HepG2 (cell line): ENCODE results near the gene CTSW. TPM values are rescaled to one million over a fixed set of nuclear protein-coding genes. Genes with fewer than 3 reads are reported as not detected.

Source experiments
- CBX5 ChIP-seq: sonication (generic); formaldehyde crosslinking; IDR thresholded peaks from 2 replicates; pipeline ENCODE4 v1.4.0; 2020; ENCODE audit warnings: missing genetic modification reagents, borderline replicate concordance
- CHD4 ChIP-seq: fragments of 200-600 bp; sonication (generic); IDR thresholded peaks from 2 replicates; pipeline ENCODE4 v1.7.0; 2017; ENCODE audit warnings: mild to moderate bottlenecking, low read length, borderline replicate concordance
- ERF ChIP-seq: IDR thresholded peaks from 2 replicates; pipeline ENCODE4 v1.6.1; 2018; ENCODE audit warnings: missing biosample characterization, missing genetic modification reagents
- GATAD1 ChIP-seq: IDR thresholded peaks from 2 replicates; pipeline ENCODE4 v1.6.1; 2016; ENCODE audit warnings: missing genetic modification reagents, missing compliant biosample characterization
- KLF15 ChIP-seq: sonication (generic); formaldehyde crosslinking; IDR thresholded peaks from 2 replicates; pipeline ENCODE4 v1.8.1; 2023; ENCODE audit warnings: borderline replicate concordance, mild to moderate bottlenecking, inconsistent platforms, missing genetic modification reagents, mixed read lengths
- LRRFIP1 ChIP-seq: sonication (generic); formaldehyde crosslinking; conservative IDR thresholded peaks from 2 replicates; pipeline ENCODE4 v1.4.0; 2020; ENCODE audit warnings: missing genetic modification reagents
- PHB2 ChIP-seq: fragments of 450-650 bp; IDR thresholded peaks from 2 replicates; pipeline ENCODE4 v1.6.1; 2018; ENCODE audit not compliant: partially characterized antibody
- RARA ChIP-seq: IDR thresholded peaks from 2 replicates; pipeline ENCODE4 v1.6.1; 2016; ENCODE audit warnings: missing genetic modification reagents, missing compliant biosample characterization
- RFXANK ChIP-seq: IDR thresholded peaks from 2 replicates; pipeline ENCODE4 v1.6.1; 2016
- ZBTB34 ChIP-seq: sonication (generic); formaldehyde crosslinking; IDR thresholded peaks from 2 replicates; pipeline ENCODE4 v1.8.0; 2022; ENCODE audit warnings: mild to moderate bottlenecking, missing genetic modification reagents
- ZNF160 ChIP-seq: sonication (generic); formaldehyde crosslinking; IDR thresholded peaks from 2 replicates; pipeline ENCODE4 v1.8.0; 2022; ENCODE audit warnings: mild to moderate bottlenecking, inconsistent platforms, missing genetic modification reagents
- ZNF256 ChIP-seq: sonication (generic); formaldehyde crosslinking; conservative IDR thresholded peaks from 2 replicates; pipeline ENCODE4 v1.4.0; 2020; ENCODE audit warnings: missing genetic modification reagents
- ZNF549 ChIP-seq: sonication (generic); formaldehyde crosslinking; IDR thresholded peaks from 2 replicates; pipeline ENCODE4 v1.5.0; 2020; ENCODE audit warnings: missing genetic modification reagents
- ZNF552 ChIP-seq: sonication (generic); formaldehyde crosslinking; IDR thresholded peaks from 2 replicates; pipeline ENCODE4 v1.9.0; 2022; ENCODE audit warnings: missing genetic modification reagents, mild to moderate bottlenecking, borderline replicate concordance
- ZNF660 ChIP-seq: sonication (generic); formaldehyde crosslinking; IDR thresholded peaks from 2 replicates; pipeline ENCODE4 v1.5.1; 2020; ENCODE audit warnings: mild to moderate bottlenecking, low read depth, missing genetic modification reagents, borderline replicate concordance
- ZNF781 ChIP-seq: sonication (generic); formaldehyde crosslinking; IDR thresholded peaks from 2 replicates; pipeline ENCODE4 v1.5.1; 2020; ENCODE audit warnings: borderline replicate concordance, mild to moderate bottlenecking, missing genetic modification reagents; ENCODE audit errors: not compliant biosample characterization
- polyA plus RNA-seq, 8 experiments: library from polyadenylated mRNA; depleted of rRNA in 3 of 8; stranded (reverse) in 7 of 8; unstranded in 1 of 8; fragments of >200 nt; fragmentation: Illumina TruSeq in 4 of 8; extraction: Trizol in 4 of 8; gene quantifications; 2 replicates each; pipeline versions ENCODE4 v1.2.1 to v1.2.3, GENCODE V29; 2011 to 2016; ENCODE audit warnings: low read depth in 4 of 8, missing spikeins in 1 of 8, mixed read lengths in 1 of 8; ENCODE audit not compliant: insufficient read depth in 1 of 8
- total RNA-seq, 5 experiments: library from RNA; depleted of rRNA; stranded (reverse); fragments of >200 nt; fragmentation: Illumina TruSeq; extraction: Trizol; gene quantifications; 2 replicates each; pipeline ENCODE4 v1.2.3, GENCODE V29; 2016; ENCODE audit warnings: low read depth in 1 of 5
- TF ChIP-seq, protein P1 (sequence below): sonication (generic); formaldehyde crosslinking; IDR thresholded peaks from 2 replicates; pipeline ENCODE4 v1.9.0; 2021; ENCODE audit warnings: missing genetic modification reagents, mild to moderate bottlenecking, borderline replicate concordance
- TF ChIP-seq, protein P2 (sequence below): IDR thresholded peaks from 2 replicates; pipeline ENCODE4 v1.6.1; 2016; ENCODE audit warnings: low read depth, control low read depth
- TF ChIP-seq, protein P3 (sequence below): sonication (generic); formaldehyde crosslinking; IDR thresholded peaks from 2 replicates; pipeline ENCODE4 v1.8.0; 2022; ENCODE audit warnings: low read depth, missing genetic modification reagents

The CTSW gene
- total and polyA plus RNA-seq, 2 of the 13 experiments (the other 11 are each of a cell fraction or from before 2014, with no cell fraction given) = 0.09 TPM; not detected in 1

DNA sequence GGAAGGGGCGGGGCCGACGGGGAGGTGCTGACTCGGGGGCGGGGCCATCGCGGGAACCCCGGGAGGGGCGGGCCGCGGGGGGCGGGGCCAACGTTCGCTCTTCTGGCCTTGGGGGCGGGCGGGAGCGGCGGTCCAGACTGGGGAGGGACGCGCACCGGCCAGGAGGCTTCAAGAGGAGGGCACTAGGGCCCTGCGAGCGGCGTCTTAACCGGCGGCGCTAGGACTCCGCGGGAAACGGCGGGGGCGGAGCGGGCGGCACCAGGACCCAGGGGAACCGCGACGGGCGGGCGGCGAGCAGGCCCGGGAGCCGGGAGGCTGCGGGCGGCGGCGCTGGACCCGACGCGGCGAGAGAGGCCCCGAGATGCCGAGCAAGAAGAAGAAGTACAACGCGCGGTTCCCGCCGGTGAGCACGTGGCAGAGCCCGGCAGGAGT is 39.5 kb downstream of the CTSW start, which contains the start of gene DRAP1 (continued):
- TF ChIP-seq LRRFIP1 (no peak), RFXANK (CRISPR knock-in tag) (no peak), GATAD1 (CRISPR knock-in tag) (peak; percentile 76), ZNF552 (peak; percentile 32; the same call in 1 of the 2 replicates), CBX5 (CRISPR knock-in tag) (peak; percentile 95), ZNF256 (CRISPR knock-in tag) (peak; percentile 32; the same call in 1 of the 2 replicates), ZNF160 (CRISPR knock-in tag) (0 out of 2 replicates have a peak, but pooled peaks have one; percentile 64), ZNF660 (no peak), ZNF549 (CRISPR knock-in tag) (no peak), RARA (0 out of 2 replicates have a peak, but pooled peaks have one; percentile 30), ZBTB34 (CRISPR knock-in tag) (no peak), KLF15 (CRISPR knock-in tag) (peak; percentile 92; the same call in 1 of the 2 replicates), ZNF781 (CRISPR knock-in tag) (no peak), CHD4 (no peak), ERF (CRISPR knock-in tag) (peak; percentile 78), PHB2 (no peak)
- TF ChIP-seq, protein P1, sequence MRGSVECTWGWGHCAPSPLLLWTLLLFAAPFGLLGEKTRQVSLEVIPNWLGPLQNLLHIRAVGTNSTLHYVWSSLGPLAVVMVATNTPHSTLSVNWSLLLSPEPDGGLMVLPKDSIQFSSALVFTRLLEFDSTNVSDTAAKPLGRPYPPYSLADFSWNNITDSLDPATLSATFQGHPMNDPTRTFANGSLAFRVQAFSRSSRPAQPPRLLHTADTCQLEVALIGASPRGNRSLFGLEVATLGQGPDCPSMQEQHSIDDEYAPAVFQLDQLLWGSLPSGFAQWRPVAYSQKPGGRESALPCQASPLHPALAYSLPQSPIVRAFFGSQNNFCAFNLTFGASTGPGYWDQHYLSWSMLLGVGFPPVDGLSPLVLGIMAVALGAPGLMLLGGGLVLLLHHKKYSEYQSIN (CRISPR knock-in tag) = no peak
- TF ChIP-seq, protein P2, sequence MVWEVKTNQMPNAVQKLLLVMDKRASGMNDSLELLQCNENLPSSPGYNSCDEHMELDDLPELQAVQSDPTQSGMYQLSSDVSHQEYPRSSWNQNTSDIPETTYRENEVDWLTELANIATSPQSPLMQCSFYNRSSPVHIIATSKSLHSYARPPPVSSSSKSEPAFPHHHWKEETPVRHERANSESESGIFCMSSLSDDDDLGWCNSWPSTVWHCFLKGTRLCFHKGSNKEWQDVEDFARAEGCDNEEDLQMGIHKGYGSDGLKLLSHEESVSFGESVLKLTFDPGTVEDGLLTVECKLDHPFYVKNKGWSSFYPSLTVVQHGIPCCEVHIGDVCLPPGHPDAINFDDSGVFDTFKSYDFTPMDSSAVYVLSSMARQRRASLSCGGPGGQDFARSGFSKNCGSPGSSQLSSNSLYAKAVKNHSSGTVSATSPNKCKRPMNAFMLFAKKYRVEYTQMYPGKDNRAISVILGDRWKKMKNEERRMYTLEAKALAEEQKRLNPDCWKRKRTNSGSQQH (CRISPR knock-in tag) = no peak
- TF ChIP-seq, protein P3, sequence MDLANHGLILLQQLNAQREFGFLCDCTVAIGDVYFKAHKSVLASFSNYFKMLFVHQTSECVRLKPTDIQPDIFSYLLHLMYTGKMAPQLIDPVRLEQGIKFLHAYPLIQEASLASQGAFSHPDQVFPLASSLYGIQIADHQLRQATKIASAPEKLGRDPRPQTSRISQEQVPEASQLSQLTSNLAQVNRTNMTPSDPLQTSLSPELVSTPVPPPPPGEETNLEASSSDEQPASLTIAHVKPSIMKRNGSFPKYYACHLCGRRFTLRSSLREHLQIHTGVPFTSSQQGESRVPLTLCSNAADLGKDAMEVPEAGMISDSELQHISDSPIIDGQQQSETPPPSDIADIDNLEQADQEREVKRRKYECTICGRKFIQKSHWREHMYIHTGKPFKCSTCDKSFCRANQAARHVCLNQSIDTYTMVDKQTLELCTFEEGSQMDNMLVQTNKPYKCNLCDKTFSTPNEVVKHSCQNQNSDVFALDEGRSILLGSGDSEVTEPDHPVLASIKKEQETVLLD = peak; percentile 84
